K562 (cell line): ENCODE results near the gene MED15. TPM values are rescaled to one million over a fixed set of nuclear protein-coding genes. Genes with fewer than 3 reads are reported as not detected.

Experiments
- ATAC-seq: fragments of 200-7000 bp; cut with Tn5 transposase; 3 replicates; pipeline ENCODE4 v1.9.1; 2020; ENCODE audit warnings: moderate library complexity
- BruUV-seq: library from RNA; stranded (reverse); fragments of 400-500 nt; replicated peaks from 2 replicates; lab custom pipeline; 2021; lab: Mats Ljungman, UMichigan
- CTCF ChIA-PET: fragments of 300-600 bp; formaldehyde crosslinking; extraction: SDS; loops from one replicate; lab custom pipeline; 2021; ENCODE audit warnings: low intra/inter-chr PET ratio; lab: Yijun Ruan, JAX
- POLR2A ChIA-PET: fragments of 300-600, 350-650 bp; sonication (Branson Sonifier 250); formaldehyde crosslinking; extraction: SDS; loops from one replicate; lab custom pipeline; 2021; ENCODE audit warnings: antibody characterized with exemption, inconsistent platforms; lab: Yijun Ruan, JAX
- DNase-seq, 4 experiments: peaks; one replicate each; pipeline versions ENCODE4 v3.0.0 to v3.0.0-alpha.2; 2011 to 2018; ENCODE audit warnings: low spot score in 3 of 4, mixed read lengths in 3 of 4; ENCODE audit errors: extremely low read depth in 1 of 4
- FAIRE-seq: peaks from 2 replicates; lab custom pipeline; 2011; peaks lifted over from hg19 to GRCh38; lab: Jason Lieb, UNC
- H2AFZ ChIP-seq: 2 replicates; pipeline ENCODE4 v1.6.0; 2011; ENCODE audit warnings: low read depth, low read length, control low read depth, inconsistent platforms
- H3K27ac ChIP-seq: fragments of 200-600 bp; 3 replicates; pipeline ENCODE4 v1.8.0; 2011; ENCODE audit warnings: low read depth, mild to moderate bottlenecking, control low read depth, inconsistent platforms, low read length, moderate library complexity, mixed read lengths; ENCODE audit errors: extremely low read depth
- H3K27me3 ChIP-seq, 2 experiments: fragments of 300-600 bp in 1 of 2; 2 replicates in 1 of 2; 3 replicates in 1 of 2; pipeline versions ENCODE4 v1.6.0 to v1.8.0; 2011; ENCODE audit warnings: inconsistent platforms in 2 of 2, low read length in 2 of 2, mild to moderate bottlenecking in 1 of 2, mixed read lengths in 1 of 2, moderate library complexity in 1 of 2; ENCODE audit not compliant: control insufficient read depth in 2 of 2, insufficient read depth in 2 of 2
- H3K36me3 ChIP-seq: fragments of 300-600 bp; 3 replicates; pipeline ENCODE4 v1.8.0; 2011; ENCODE audit warnings: mild to moderate bottlenecking, low read length, inconsistent platforms; ENCODE audit not compliant: control insufficient read depth, insufficient read depth
- H3K4me1 ChIP-seq, 2 experiments: fragments of 200-600 bp in 1 of 2; replicated peaks in 1 of 2; 2 replicates in 1 of 2; 3 replicates in 1 of 2; pipeline versions ENCODE4 v1.5.1 to v1.8.0; 2011; ENCODE audit warnings: inconsistent platforms in 2 of 2, low read length in 2 of 2, mild to moderate bottlenecking in 1 of 2, mixed read lengths in 1 of 2, moderate library complexity in 1 of 2; ENCODE audit not compliant: control insufficient read depth in 2 of 2, insufficient read depth in 2 of 2
- H3K4me2 ChIP-seq: 2 replicates; pipeline ENCODE4 v1.6.1; 2011; ENCODE audit warnings: low read length, control low read depth, inconsistent platforms, mixed read lengths; ENCODE audit not compliant: insufficient read depth
- H3K4me3 ChIP-seq: fragments of 200-600 bp; sonication (generic), shearing (Covaris generic); 2 replicates; pipeline ENCODE4 v1.5.1; 2016; ENCODE audit warnings: control low read depth, inconsistent platforms
- H3K79me2 ChIP-seq: fragments of 200-600 bp; 3 replicates; pipeline ENCODE4 v1.8.0; 2011; ENCODE audit warnings: low read length, inconsistent platforms; ENCODE audit not compliant: control insufficient read depth, insufficient read depth
- H3K9ac ChIP-seq, 2 experiments: 2 replicates each; pipeline versions ENCODE4 v1.6.0 to v1.6.1; 2011; ENCODE audit warnings: low read depth in 2 of 2, low read length in 2 of 2, control low read depth in 1 of 2, inconsistent platforms in 1 of 2, mild to moderate bottlenecking in 1 of 2, mixed read lengths in 1 of 2; ENCODE audit not compliant: insufficient read depth in 1 of 2
- H3K9me1 ChIP-seq: one replicate; pipeline ENCODE4 v1.6.0; 2011; ENCODE audit warnings: inconsistent platforms, mild to moderate bottlenecking, low read length, moderate library complexity; ENCODE audit not compliant: control insufficient read depth, insufficient read depth
- H3K9me3 ChIP-seq: replicated peaks from 2 replicates; pipeline ENCODE4 v1.5.1; 2011; ENCODE audit warnings: low read depth, low read length, inconsistent platforms; ENCODE audit not compliant: control insufficient read depth, insufficient read depth
- H4K20me1 ChIP-seq: replicated peaks from 2 replicates; pipeline ENCODE4 v1.6.1; 2011; ENCODE audit warnings: low read length, inconsistent platforms, mixed read lengths; ENCODE audit not compliant: control insufficient read depth, insufficient read depth
- ATF3 ChIP-seq, 2 experiments: fragments of 450-650 bp in 1 of 2; sonication (generic) in 1 of 2; formaldehyde crosslinking in 1 of 2; IDR thresholded peaks in 1 of 2; conservative IDR thresholded peaks in 1 of 2; 2 replicates each; pipeline versions ENCODE4 v1.6.1 to v1.8.1; 2016 to 2023; ENCODE audit warnings: mild to moderate bottlenecking in 2 of 2, moderate library complexity in 2 of 2, inconsistent platforms in 1 of 2, missing genetic modification reagents in 1 of 2
- BACH1 ChIP-seq: fragments of 200-800 bp; sonication (Bioruptor generic); IDR thresholded peaks from 2 replicates; pipeline ENCODE4 v1.6.1; 2016; ENCODE audit warnings: missing genetic modification characterization, missing compliant biosample characterization
- CREB1 ChIP-seq, 2 experiments: sonication (generic) in 1 of 2; formaldehyde crosslinking in 1 of 2; IDR thresholded peaks; 2 replicates each; pipeline versions ENCODE4 v1.6.1 to v1.8.0; 2012 to 2022; ENCODE audit warnings: inconsistent platforms in 1 of 2, mild to moderate bottlenecking in 1 of 2, missing genetic modification reagents in 1 of 2, moderate library complexity in 1 of 2
- CSDE1 ChIP-seq, 2 experiments: fragments of 450-650 bp; IDR thresholded peaks; 2 replicates each; pipeline ENCODE4 v1.6.1; 2016; ENCODE audit warnings: mild to moderate bottlenecking in 1 of 2
- ETV6 ChIP-seq, 3 experiments: fragments of 150-350 bp in 1 of 3; sonication (generic) in 1 of 3; formaldehyde crosslinking in 1 of 3; IDR thresholded peaks; 2 replicates each; pipeline versions ENCODE4 v1.6.1 to v1.8.0; 2014 to 2022; ENCODE audit warnings: borderline replicate concordance in 2 of 3, low read depth in 2 of 3, antibody characterized with exemption in 1 of 3, low read length in 1 of 3, mild to moderate bottlenecking in 1 of 3, missing genetic modification reagents in 1 of 3
- GTF2B ChIP-seq: IDR thresholded peaks from 2 replicates; pipeline ENCODE4 v1.6.1; 2011; ENCODE audit not compliant: insufficient read length; ENCODE audit errors: extremely low read depth
- GTF2F1 ChIP-seq: IDR thresholded peaks from 2 replicates; pipeline ENCODE4 v1.6.1; 2011; ENCODE audit warnings: low read depth, low read length, improper control_type of control experiment
- HNRNPUL1 ChIP-seq: fragments of 200-400 bp; formaldehyde crosslinking; IDR thresholded peaks from 2 replicates; pipeline ENCODE4 v1.6.1; 2017; ENCODE audit warnings: low read length
- MAX ChIP-seq: sonication (generic); formaldehyde crosslinking; IDR thresholded peaks from 2 replicates; pipeline ENCODE4 v1.9.0; 2022; ENCODE audit warnings: mild to moderate bottlenecking, missing genetic modification reagents
- RBM14 ChIP-seq: fragments of 200-400 bp; formaldehyde crosslinking; IDR thresholded peaks from 2 replicates; pipeline ENCODE4 v1.6.1; 2018; ENCODE audit warnings: low read depth, mild to moderate bottlenecking, low read length, moderate library complexity, borderline replicate concordance; ENCODE audit not compliant: insufficient read depth
- THRAP3 ChIP-seq: fragments of 450-650 bp; IDR thresholded peaks from 2 replicates; pipeline ENCODE4 v1.6.1; 2016; ENCODE audit warnings: mild to moderate bottlenecking, inconsistent platforms, borderline replicate concordance
- ZBTB17 ChIP-seq: fragments of 450-650 bp; formaldehyde crosslinking; IDR thresholded peaks from 2 replicates; pipeline ENCODE4 v1.4.0; 2020; ENCODE audit warnings: mild to moderate bottlenecking
- ZNF830 ChIP-seq: fragments of 250-450 bp; sonication (Bioruptor Pico); IDR thresholded peaks from 2 replicates; pipeline ENCODE4 v1.5.0; 2021; ENCODE audit warnings: mild to moderate bottlenecking
- WGBS: fragments of 100-300 bp; shearing (Covaris generic); methylation state at CpG from one replicate; pipeline ENCODE4 v1.1.6; 2016; ENCODE audit warnings: low coverage, mixed read lengths; ENCODE audit not compliant: insufficient coverage; ENCODE audit errors: missing lambda C conversion rate; 5-methylcytosine and 5-hydroxymethylcytosine counted together
- in situ Hi-C: fragments of 300-500 bp; cut with MboI; formaldehyde crosslinking; loops from 4 replicates; pipeline ENCODE4 v1.15.0; 2018; ENCODE audit warnings: inconsistent platforms, mixed read lengths
- intact Hi-C: fragments of 100-400 bp; cut with micrococcal nuclease; formaldehyde crosslinking; loops from 2 replicates; pipeline ENCODE4 v1.14.2; 2022
- polyA plus RNA-seq, 8 experiments: library from polyadenylated mRNA; depleted of rRNA in 4 of 8; stranded (reverse) in 5 of 8; unstranded in 3 of 8; fragments of >200 nt; fragmentation: Nextera tagmentation in 2 of 8; fragmentation: Illumina TruSeq in 1 of 8; extraction: Ambion mirVana in 2 of 8; extraction: Trizol in 1 of 8; gene quantifications; 2 replicates each; pipeline versions ENCODE4 v1.2.1 to v1.2.3, GENCODE V29; 2011 to 2014; ENCODE audit warnings: inconsistent platforms in 1 of 8, missing spikeins in 1 of 8
- total RNA-seq, 7 experiments: library from RNA; depleted of rRNA in 6 of 7; stranded (reverse); fragments of >200 nt in 6 of 7; fragmentation: Illumina TruSeq in 2 of 7; extraction: Trizol in 2 of 7; gene quantifications; 2 replicates each; pipeline versions ENCODE4 v1.2.1 to v1.2.3, GENCODE V29; 2011 to 2021; ENCODE audit warnings: low replicate concordance in 1 of 7
- TF ChIP-seq, protein P1 (sequence below): IDR thresholded peaks from 3 replicates; pipeline ENCODE4 v1.6.1; 2011; ENCODE audit warnings: borderline replicate concordance, mild to moderate bottlenecking, moderate library complexity; ENCODE audit not compliant: insufficient read length; ENCODE audit errors: extremely low read depth

The MED15 gene
- total and polyA plus RNA-seq, 9 of the 15 experiments (the other 6 are each of a cell fraction or from before 2014, with no cell fraction given): 4.0 to 271 (median 60.1) TPM

DNA sequence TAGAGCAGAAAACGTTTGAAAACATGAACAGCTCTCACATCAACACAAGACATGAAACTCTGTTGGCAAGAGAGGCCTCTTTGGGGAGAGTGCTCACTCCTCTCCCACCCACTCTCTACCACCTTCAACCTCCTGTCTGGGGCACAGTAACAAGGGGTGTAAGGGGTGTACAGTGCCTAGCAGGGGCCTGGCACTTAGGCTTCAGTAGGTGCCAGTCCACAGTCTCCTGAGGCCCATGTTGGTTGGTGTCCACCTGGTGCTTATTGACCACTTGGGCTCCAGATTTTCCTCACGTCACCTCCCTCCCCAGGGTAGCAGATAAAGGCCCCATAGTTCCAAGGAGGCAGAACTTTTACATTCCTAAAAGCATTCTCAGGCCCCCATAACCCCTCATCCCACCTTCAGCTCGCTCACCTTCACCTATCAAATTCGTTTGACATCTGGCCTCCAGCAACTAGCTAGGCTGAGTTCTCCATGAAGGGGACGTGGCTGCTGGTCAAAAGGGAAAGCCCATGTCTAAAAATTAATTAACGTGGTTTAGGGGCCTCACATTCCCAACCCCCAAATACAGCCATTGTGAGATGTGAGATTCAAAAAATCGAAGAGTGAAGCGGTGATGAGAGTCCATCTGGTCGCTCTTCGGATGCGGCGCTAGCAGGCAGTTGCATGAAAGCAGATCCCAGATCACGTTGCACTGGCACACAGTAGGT is 712 bp upstream of the MED15 start:
- CTCF ChIA-PET: interaction anchor here (0.5 to 1.5 kb wide), 3 partner anchors 10 to 282 kb away, joined by 3 to 11 read pairs (median 4); no protein-coding TSS in a partner anchor
- H3K9ac ChIP-seq: peak overlapping the region; percentile 88 to 96
- peak overlapping the region; percentile 53 for H3K4me3 ChIP-seq
- TSS peak; percentile 94 for BruUV-seq
- H3K4me1 ChIP-seq: peaks cover 39 to 41% of the 10 kb centered on the region in 2 experiments
- in situ Hi-C loops (no loop called here), intact Hi-C loops (loop anchor here (1.0 to 10.0 kb wide), 4 partner anchors 17 to 496 kb away; partner anchors contain the start of genes CRKL and THAP7)
- no peak for FAIRE-seq
- DNase-seq: no peak
- peak overlapping the region; percentile 96 for H2AFZ ChIP-seq
- H3K9me1 ChIP-seq: peaks cover 16% of the 10 kb centered on the region
- no peaks in the 10 kb centered on the region for H3K27me3 ChIP-seq
- H3K9me3 ChIP-seq: no peaks in the 10 kb centered on the region
- peaks cover 37% of the 10 kb centered on the region for H4K20me1 ChIP-seq
- peaks cover 28% of the 10 kb centered on the region for H3K36me3 ChIP-seq
- peaks cover 47% of the 10 kb centered on the region for H3K79me2 ChIP-seq
- ATAC-seq: no peak
- WGBS: 59% methylated on average over 13 of the region's 13 CpGs
- POLR2A ChIA-PET: interaction anchor here (0.6 to 39.5 kb wide), 22 partner anchors 8 to 709 kb away, joined by 3 to 1693 read pairs (median 3); no protein-coding TSS in a partner anchor
- H3K27ac ChIP-seq: peak overlapping the region; percentile 82; the same call in 2 of the 3 replicates
- peak overlapping the region; percentile 94 for H3K4me2 ChIP-seq
- TF ChIP-seq MAX (CRISPR knock-in tag) (no peak), ETV6 (IDR thresholded peaks at IDR 0.05; ENCODE audit: borderline replicate concordance in 1 of 2, low read depth in 2 of 2, low read length in 1 of 2) (no peak), ETV6 (CRISPR knock-in tag; IDR thresholded peaks at IDR 0.05; ENCODE audit: borderline replicate concordance) (no peak; the same call in 1 of the 2 replicates), RBM14 (no peak), THRAP3 (no peak), ZBTB17 (no peak), BACH1 (tag) (no peak), HNRNPUL1 (peak; percentile 52; the same call in 1 of the 2 replicates), ZNF830 (no peak), ATF3 (IDR thresholded peaks at IDR 0.05) (no peak), ATF3 (CRISPR knock-in tag; conservative IDR thresholded peaks at IDR 0.05) (no peak), CSDE1 (IDR thresholded peaks at IDR 0.05) (no peak), CREB1 (IDR thresholded peaks at IDR 0.05) (no peak), CREB1 (CRISPR knock-in tag; IDR thresholded peaks at IDR 0.05) (no peak), GTF2F1 (no peak), GTF2B (no peak)
- TF ChIP-seq, protein P1, sequence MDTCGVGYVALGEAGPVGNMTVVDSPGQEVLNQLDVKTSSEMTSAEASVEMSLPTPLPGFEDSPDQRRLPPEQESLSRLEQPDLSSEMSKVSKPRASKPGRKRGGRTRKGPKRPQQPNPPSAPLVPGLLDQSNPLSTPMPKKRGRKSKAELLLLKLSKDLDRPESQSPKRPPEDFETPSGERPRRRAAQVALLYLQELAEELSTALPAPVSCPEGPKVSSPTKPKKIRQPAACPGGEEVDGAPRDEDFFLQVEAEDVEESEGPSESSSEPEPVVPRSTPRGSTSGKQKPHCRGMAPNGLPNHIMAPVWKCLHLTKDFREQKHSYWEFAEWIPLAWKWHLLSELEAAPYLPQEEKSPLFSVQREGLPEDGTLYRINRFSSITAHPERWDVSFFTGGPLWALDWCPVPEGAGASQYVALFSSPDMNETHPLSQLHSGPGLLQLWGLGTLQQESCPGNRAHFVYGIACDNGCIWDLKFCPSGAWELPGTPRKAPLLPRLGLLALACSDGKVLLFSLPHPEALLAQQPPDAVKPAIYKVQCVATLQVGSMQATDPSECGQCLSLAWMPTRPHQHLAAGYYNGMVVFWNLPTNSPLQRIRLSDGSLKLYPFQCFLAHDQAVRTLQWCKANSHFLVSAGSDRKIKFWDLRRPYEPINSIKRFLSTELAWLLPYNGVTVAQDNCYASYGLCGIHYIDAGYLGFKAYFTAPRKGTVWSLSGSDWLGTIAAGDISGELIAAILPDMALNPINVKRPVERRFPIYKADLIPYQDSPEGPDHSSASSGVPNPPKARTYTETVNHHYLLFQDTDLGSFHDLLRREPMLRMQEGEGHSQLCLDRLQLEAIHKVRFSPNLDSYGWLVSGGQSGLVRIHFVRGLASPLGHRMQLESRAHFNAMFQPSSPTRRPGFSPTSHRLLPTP: no peak
